WTC11 (cell line): ENCODE results near the gene MRNIP. TPM values are rescaled to one million over a fixed set of nuclear protein-coding genes. Genes with fewer than 3 reads are reported as not detected.

Source experiments
- ATAC-seq: fragments of 200-7000 bp; cut with Tn5 transposase; 2 replicates; pipeline ENCODE4 v1.10.0; 2021; ENCODE audit warnings: mild to moderate bottlenecking, moderate library complexity
- CTCF ChIA-PET: fragments of 300-600 bp; sonication (Branson Sonifier 250); formaldehyde crosslinking; loops from one replicate; lab custom pipeline; 2021; ENCODE audit warnings: antibody characterized with exemption; lab: Charles Lee
- POLR2A ChIA-PET: fragments of 350-600 bp; sonication (Branson Sonifier 250); formaldehyde crosslinking; loops from one replicate; lab custom pipeline; 2021; ENCODE audit warnings: antibody characterized with exemption; lab: Charles Lee
- DNase-seq: peaks from one replicate; pipeline ENCODE4 v3.0.0; 2021; ENCODE audit warnings: low spot score
- H3K27ac Mint-ChIP-seq: 2 replicates; pipeline ENCODE4 v1.8.0; 2021; ENCODE audit warnings: mixed read lengths
- H3K27me3 Mint-ChIP-seq: 2 replicates; pipeline ENCODE4 v1.8.0; 2021; ENCODE audit warnings: low read depth, mild to moderate bottlenecking, moderate library complexity, mixed read lengths
- H3K36me3 Mint-ChIP-seq: 2 replicates; pipeline ENCODE4 v1.8.0; 2021; ENCODE audit warnings: mixed read lengths
- H3K4me1 Mint-ChIP-seq: 2 replicates; pipeline ENCODE4 v1.8.0; 2022; ENCODE audit warnings: mixed read lengths
- H3K4me3 Mint-ChIP-seq: 2 replicates; pipeline ENCODE4 v1.8.0; 2021; ENCODE audit warnings: mild to moderate bottlenecking, moderate library complexity, mixed read lengths
- H3K9me3 Mint-ChIP-seq: 2 replicates; pipeline ENCODE4 v1.8.0; 2021; ENCODE audit warnings: mixed read lengths
- ESRRA ChIP-seq: sonication (generic); formaldehyde crosslinking; IDR thresholded peaks from 2 replicates; pipeline ENCODE4 v1.8.1; 2022; ENCODE audit warnings: mild to moderate bottlenecking, missing genetic modification reagents, borderline replicate concordance
- NFE2L1 ChIP-seq: sonication (generic); formaldehyde crosslinking; IDR thresholded peaks from 2 replicates; pipeline ENCODE4 v1.8.1; 2023; ENCODE audit warnings: missing genetic modification reagents
- NFYB ChIP-seq: sonication (generic); formaldehyde crosslinking; conservative IDR thresholded peaks from 2 replicates; pipeline ENCODE4 v1.8.0; 2022; ENCODE audit warnings: low read depth, missing genetic modification reagents
- RELA ChIP-seq: sonication (generic); formaldehyde crosslinking; IDR thresholded peaks from 2 replicates; pipeline ENCODE4 v1.8.1; 2022; ENCODE audit warnings: missing genetic modification reagents, mild to moderate bottlenecking, borderline replicate concordance
- RORB ChIP-seq: fragments of 250-450 bp; sonication (Bioruptor Pico); IDR thresholded peaks from 2 replicates; pipeline ENCODE4 v1.9.0; 2021; ENCODE audit warnings: mild to moderate bottlenecking
- SMAD4 ChIP-seq: sonication (generic); formaldehyde crosslinking; IDR thresholded peaks from 2 replicates; pipeline ENCODE4 v1.8.0; 2022; ENCODE audit warnings: mild to moderate bottlenecking, missing genetic modification reagents
- TEAD1 ChIP-seq: sonication (generic); formaldehyde crosslinking; IDR thresholded peaks from 2 replicates; pipeline ENCODE4 v1.8.0; 2022; ENCODE audit warnings: mild to moderate bottlenecking, missing genetic modification reagents
- ZBTB21 ChIP-seq: sonication (generic); formaldehyde crosslinking; IDR thresholded peaks from 2 replicates; pipeline ENCODE4 v1.8.1; 2023; ENCODE audit warnings: mild to moderate bottlenecking, missing genetic modification reagents, borderline replicate concordance
- ZNF232 ChIP-seq: sonication (generic); formaldehyde crosslinking; IDR thresholded peaks from 2 replicates; pipeline ENCODE4 v1.8.0; 2022; ENCODE audit warnings: mild to moderate bottlenecking, missing genetic modification reagents
- ZNF396 ChIP-seq: fragments of 250-450 bp; sonication (Bioruptor Pico); IDR thresholded peaks from 2 replicates; pipeline ENCODE4 v1.8.0; 2021; ENCODE audit warnings: mild to moderate bottlenecking, moderate library complexity, borderline replicate concordance
- total RNA-seq: library from RNA; stranded (reverse); gene quantifications from 3 replicates; pipeline ENCODE4 v1.2.3, GENCODE V29; 2021
- TF ChIP-seq, protein P1 (sequence below): sonication (generic); formaldehyde crosslinking; conservative IDR thresholded peaks from 2 replicates; pipeline ENCODE4 v1.8.1; 2022; ENCODE audit warnings: mild to moderate bottlenecking, missing genetic modification reagents
- TF ChIP-seq, protein P2 (sequence below): sonication (generic); formaldehyde crosslinking; IDR thresholded peaks from 2 replicates; pipeline ENCODE4 v1.8.0; 2022; ENCODE audit warnings: mild to moderate bottlenecking, missing genetic modification reagents
- TF ChIP-seq, protein P3 (sequence below): sonication (generic); formaldehyde crosslinking; IDR thresholded peaks from 2 replicates; pipeline ENCODE4 v1.8.1; 2022; ENCODE audit warnings: low read depth, mild to moderate bottlenecking, moderate library complexity, missing genetic modification reagents, borderline replicate concordance
- TF ChIP-seq, protein P4 (sequence below): fragments of 250-450 bp; sonication (Bioruptor Pico); IDR thresholded peaks from 2 replicates; pipeline ENCODE4 v1.8.0; 2021; ENCODE audit warnings: mild to moderate bottlenecking
- TF ChIP-seq, protein P5 (sequence below): fragments of 250-450 bp; sonication (Bioruptor Pico); conservative IDR thresholded peaks from 2 replicates; pipeline ENCODE4 v1.9.0; 2021; ENCODE audit warnings: mild to moderate bottlenecking
- TF ChIP-seq, protein P6 (sequence below): sonication (generic); formaldehyde crosslinking; IDR thresholded peaks from 2 replicates; pipeline ENCODE4 v1.8.1; 2022; ENCODE audit warnings: mild to moderate bottlenecking, missing genetic modification reagents, moderate library complexity, borderline replicate concordance
- TF ChIP-seq, protein P7 (sequence below): sonication (generic); formaldehyde crosslinking; IDR thresholded peaks from 2 replicates; pipeline ENCODE4 v1.8.0; 2022; ENCODE audit warnings: mild to moderate bottlenecking, missing genetic modification reagents
- TF ChIP-seq, protein P8 (sequence below): sonication (generic); formaldehyde crosslinking; IDR thresholded peaks from 2 replicates; pipeline ENCODE4 v1.8.1; 2023; ENCODE audit warnings: mild to moderate bottlenecking, missing genetic modification reagents, moderate library complexity
- TF ChIP-seq, protein P9 (sequence below): fragments of 250-450 bp; sonication (Bioruptor Pico); IDR thresholded peaks from 2 replicates; pipeline ENCODE4 v1.9.0; 2021; ENCODE audit warnings: mild to moderate bottlenecking

MRNIP gene
- total RNA-seq, 1 experiment from 2014 or later: 42.0 TPM

DNA sequence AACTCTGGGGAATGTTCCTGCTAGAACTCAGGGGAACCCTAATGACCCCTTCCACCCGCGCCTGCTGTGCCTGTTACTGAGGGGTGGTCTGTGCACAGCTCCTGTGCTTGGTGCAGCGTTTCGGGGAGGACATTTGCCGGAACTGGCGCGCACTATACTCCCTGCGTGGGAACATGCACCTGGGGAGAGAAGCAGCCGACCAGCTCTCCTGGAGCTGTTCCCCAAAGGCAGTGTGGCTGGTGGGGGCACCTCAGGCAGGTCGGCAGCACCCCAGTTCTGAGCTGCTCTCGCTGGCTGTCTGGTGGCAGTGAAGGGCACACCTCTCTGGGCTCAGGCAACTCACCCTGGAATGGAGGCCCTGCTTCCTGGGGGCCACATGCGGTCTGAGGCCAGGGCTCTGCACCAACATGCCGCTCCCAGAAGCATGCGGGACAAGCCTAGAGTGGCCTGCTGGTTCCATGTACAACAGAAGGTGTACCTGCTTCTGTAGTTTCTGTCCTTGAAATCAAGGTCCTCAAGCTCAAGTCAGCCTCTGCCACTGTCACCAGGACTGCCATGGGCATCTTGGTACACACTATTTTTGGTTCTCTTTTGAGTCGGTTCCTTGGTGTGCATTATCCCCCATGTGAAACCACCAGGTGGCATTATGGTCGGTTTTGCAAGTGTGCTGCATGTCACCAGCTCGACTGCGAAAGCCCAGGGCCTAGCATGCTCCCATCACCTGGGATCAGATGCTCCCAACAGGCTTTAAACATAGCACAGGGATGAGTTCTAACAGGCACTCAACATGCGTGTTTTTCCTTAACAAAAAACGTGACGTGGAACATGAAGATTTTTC, 7.8 kb upstream of the MRNIP start (continued):
- TF ChIP-seq, protein P1, sequence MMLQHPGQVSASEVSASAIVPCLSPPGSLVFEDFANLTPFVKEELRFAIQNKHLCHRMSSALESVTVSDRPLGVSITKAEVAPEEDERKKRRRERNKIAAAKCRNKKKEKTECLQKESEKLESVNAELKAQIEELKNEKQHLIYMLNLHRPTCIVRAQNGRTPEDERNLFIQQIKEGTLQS: no peak
- no peak for TF ChIP-seq NFE2L1 (CRISPR knock-in tag)
- TF ChIP-seq, protein P2, sequence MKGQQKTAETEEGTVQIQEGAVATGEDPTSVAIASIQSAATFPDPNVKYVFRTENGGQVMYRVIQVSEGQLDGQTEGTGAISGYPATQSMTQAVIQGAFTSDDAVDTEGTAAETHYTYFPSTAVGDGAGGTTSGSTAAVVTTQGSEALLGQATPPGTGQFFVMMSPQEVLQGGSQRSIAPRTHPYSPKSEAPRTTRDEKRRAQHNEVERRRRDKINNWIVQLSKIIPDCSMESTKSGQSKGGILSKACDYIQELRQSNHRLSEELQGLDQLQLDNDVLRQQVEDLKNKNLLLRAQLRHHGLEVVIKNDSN (CRISPR knock-in tag): no peak
- no peak for TF ChIP-seq ZNF232
- TF ChIP-seq, protein P3, sequence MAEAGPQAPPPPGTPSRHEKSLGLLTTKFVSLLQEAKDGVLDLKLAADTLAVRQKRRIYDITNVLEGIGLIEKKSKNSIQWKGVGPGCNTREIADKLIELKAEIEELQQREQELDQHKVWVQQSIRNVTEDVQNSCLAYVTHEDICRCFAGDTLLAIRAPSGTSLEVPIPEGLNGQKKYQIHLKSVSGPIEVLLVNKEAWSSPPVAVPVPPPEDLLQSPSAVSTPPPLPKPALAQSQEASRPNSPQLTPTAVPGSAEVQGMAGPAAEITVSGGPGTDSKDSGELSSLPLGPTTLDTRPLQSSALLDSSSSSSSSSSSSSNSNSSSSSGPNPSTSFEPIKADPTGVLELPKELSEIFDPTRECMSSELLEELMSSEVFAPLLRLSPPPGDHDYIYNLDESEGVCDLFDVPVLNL: no peak
- TF ChIP-seq, protein P4, sequence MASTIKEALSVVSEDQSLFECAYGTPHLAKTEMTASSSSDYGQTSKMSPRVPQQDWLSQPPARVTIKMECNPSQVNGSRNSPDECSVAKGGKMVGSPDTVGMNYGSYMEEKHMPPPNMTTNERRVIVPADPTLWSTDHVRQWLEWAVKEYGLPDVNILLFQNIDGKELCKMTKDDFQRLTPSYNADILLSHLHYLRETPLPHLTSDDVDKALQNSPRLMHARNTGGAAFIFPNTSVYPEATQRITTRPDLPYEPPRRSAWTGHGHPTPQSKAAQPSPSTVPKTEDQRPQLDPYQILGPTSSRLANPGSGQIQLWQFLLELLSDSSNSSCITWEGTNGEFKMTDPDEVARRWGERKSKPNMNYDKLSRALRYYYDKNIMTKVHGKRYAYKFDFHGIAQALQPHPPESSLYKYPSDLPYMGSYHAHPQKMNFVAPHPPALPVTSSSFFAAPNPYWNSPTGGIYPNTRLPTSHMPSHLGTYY (CRISPR knock-in tag): no peak
- TF ChIP-seq, protein P5, sequence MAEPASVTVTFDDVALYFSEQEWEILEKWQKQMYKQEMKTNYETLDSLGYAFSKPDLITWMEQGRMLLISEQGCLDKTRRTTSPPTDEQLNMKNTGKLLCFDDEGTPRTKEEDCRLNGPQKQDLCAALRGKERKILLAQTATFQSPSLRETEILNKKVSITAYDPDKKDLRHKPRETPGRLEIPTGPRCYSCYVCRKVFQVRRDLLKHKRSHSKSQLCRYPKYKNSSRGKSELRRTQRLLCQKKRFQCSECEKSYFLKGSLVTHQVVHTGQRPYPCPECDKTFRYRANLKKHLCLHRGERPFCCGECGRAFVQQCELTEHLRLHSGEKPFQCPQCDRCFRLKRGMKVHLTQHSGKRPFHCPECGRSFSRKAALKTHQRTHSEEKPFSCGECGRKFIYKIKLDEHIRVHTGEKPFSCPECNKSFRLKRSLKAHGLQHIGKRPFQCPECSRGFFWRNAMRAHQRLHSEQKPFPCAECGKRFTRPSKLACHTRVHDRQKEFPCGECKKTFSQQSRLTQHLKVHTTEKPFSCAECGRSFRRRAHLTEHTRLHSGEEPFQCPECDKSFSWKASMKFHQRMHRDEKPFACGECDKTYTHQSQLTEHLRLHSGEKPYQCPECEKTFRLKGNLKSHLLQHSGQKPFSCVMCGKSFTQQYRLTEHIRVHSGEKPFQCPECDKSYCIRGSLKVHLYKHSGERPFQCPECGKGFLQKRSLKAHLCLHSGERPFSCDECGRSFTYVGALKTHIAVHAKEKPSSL (CRISPR knock-in tag): no peak
- TF ChIP-seq, protein P6, sequence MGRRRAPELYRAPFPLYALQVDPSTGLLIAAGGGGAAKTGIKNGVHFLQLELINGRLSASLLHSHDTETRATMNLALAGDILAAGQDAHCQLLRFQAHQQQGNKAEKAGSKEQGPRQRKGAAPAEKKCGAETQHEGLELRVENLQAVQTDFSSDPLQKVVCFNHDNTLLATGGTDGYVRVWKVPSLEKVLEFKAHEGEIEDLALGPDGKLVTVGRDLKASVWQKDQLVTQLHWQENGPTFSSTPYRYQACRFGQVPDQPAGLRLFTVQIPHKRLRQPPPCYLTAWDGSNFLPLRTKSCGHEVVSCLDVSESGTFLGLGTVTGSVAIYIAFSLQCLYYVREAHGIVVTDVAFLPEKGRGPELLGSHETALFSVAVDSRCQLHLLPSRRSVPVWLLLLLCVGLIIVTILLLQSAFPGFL (CRISPR knock-in tag): no peak
- TF ChIP-seq, all 79 proteins: peak for 0

DNA sequence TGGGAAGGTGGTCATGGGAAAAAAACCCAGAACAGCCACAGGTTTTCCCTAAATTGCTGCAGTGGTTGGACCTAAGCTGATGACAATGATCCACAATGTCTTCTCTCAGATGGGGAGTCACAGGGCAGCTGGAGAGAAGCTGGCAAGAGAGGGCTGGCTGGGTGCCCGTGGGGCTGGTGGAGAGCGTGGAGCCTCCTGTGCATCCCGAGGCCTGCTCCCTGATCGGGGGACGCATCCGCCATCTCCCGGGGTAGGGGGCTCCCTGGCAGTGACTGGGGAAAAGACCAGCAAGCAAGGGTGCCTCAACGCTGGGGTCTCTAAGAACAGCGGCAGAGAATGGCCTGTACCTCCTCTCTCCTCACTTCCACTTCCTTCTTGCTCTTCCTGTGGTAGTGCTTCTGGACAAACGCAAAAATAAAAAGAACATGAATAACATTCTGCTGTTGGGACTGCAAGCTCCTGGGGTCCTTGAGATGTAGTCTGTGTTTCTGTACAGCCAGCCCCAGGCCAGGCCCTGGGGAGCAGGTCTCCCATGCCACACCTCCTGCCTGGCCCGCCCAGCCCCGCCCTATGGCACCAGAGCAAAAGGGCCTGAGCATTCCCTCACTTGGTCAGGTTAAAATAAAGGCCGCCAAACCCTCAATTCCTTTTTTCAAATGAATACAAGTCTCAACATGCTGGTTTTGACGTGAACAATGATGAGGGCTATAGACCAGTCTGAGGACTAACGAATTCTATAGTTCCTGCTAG, 7.0 kb upstream of the MRNIP start:
- Mint-ChIP-seq H3K4me3 (no peak overlapping the region), H3K27ac (no peak overlapping the region), H3K36me3 (peaks cover 50% of the 10 kb centered on the region), H3K4me1 (peaks cover 2% of the 10 kb centered on the region; the same call in 1 of the 2 replicates), H3K9me3 (peaks cover 7% of the 10 kb centered on the region), H3K27me3 (no peaks in the 10 kb centered on the region)
- no peak for TF ChIP-seq SMAD4 (CRISPR knock-in tag)
- TF ChIP-seq, protein P7, sequence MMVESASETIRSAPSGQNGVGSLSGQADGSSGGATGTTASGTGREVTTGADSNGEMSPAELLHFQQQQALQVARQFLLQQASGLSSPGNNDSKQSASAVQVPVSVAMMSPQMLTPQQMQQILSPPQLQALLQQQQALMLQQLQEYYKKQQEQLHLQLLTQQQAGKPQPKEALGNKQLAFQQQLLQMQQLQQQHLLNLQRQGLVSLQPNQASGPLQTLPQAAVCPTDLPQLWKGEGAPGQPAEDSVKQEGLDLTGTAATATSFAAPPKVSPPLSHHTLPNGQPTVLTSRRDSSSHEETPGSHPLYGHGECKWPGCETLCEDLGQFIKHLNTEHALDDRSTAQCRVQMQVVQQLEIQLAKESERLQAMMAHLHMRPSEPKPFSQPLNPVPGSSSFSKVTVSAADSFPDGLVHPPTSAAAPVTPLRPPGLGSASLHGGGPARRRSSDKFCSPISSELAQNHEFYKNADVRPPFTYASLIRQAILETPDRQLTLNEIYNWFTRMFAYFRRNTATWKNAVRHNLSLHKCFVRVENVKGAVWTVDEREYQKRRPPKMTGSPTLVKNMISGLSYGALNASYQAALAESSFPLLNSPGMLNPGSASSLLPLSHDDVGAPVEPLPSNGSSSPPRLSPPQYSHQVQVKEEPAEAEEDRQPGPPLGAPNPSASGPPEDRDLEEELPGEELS (CRISPR knock-in tag): no peak
- TF ChIP-seq ZBTB21 (CRISPR knock-in tag): no peak
- TF ChIP-seq ESRRA (CRISPR knock-in tag): no peak
- TF ChIP-seq, protein P8, sequence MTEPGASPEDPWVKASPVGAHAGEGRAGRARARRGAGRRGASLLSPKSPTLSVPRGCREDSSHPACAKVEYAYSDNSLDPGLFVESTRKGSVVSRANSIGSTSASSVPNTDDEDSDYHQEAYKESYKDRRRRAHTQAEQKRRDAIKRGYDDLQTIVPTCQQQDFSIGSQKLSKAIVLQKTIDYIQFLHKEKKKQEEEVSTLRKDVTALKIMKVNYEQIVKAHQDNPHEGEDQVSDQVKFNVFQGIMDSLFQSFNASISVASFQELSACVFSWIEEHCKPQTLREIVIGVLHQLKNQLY: no peak
- no peak for TF ChIP-seq RORB (CRISPR knock-in tag)
- no peak for TF ChIP-seq ZNF396
- TF ChIP-seq TEAD1: no peak
- TF ChIP-seq, protein P3: no peak
- TF ChIP-seq, protein P6 (CRISPR knock-in tag): no peak
- no peak for TF ChIP-seq RELA (CRISPR knock-in tag)
- no peak for TF ChIP-seq NFYB
- TF ChIP-seq, protein P9, sequence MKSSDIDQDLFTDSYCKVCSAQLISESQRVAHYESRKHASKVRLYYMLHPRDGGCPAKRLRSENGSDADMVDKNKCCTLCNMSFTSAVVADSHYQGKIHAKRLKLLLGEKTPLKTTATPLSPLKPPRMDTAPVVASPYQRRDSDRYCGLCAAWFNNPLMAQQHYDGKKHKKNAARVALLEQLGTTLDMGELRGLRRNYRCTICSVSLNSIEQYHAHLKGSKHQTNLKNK (CRISPR knock-in tag): no peak
- ATAC-seq: no peak
- ChIA-PET POLR2A (no interaction called here), CTCF (interaction anchor here (1.4 kb wide), 1 partner anchor 217 kb away, joined by 3 read pairs; no protein-coding TSS in a partner anchor)
- no peak for DNase-seq
